Suprapubic skin (tissue), 3 donors: ENCODE data around the gene C16orf90.

Source experiments
- CTCF ChIP-seq, 2 donors: fragments of 200-600 bp in 1 of 2; fragments of 450-650 bp in 1 of 2; sonication (generic) in 1 of 2; IDR thresholded peaks; one replicate each; pipeline ENCODE4 v1.5.1; 2016 to 2019; ENCODE audit warnings: antibody characterized with exemption in 2 of 2, mild to moderate bottlenecking in 1 of 2, moderate library complexity in 1 of 2
- EP300 ChIP-seq: sonication (generic); formaldehyde crosslinking; IDR thresholded peaks from one replicate; pipeline ENCODE4 v1.6.1; 2017; ENCODE audit warnings: antibody characterized with exemption
- POLR2A ChIP-seq, 2 donors: fragments of 450-650 bp; IDR thresholded peaks; one replicate each; pipeline ENCODE4 v1.6.1; 2017; ENCODE audit warnings: antibody characterized with exemption in 2 of 2, mild to moderate bottlenecking in 2 of 2, moderate library complexity in 2 of 2

GRCh38 chr16:3532741-3533140, 37.5 kb upstream of the C16orf90 start:
- TF ChIP-seq EP300 (no peak), CTCF (IDR thresholded peaks at IDR 0.05) (no peak), POLR2A (IDR thresholded peaks at IDR 0.05) (no peak)
